CD4-positive, CD25-positive, alpha-beta regulatory T cell (primary cell): Measurements from ENCODE around the gene PLCB2. TPM values are rescaled to one million over a fixed set of nuclear protein-coding genes. Genes with fewer than 3 reads are reported as not detected.

ENCODE experiments used
- ATAC-seq, 2 donors: fragments of 150-1000 bp; cut with Tn5 transposase; one replicate each; pipeline ENCODE4 v1.10.0; 2021; ENCODE audit warnings: low read depth in 2 of 2, moderate number of reproducible peaks in 2 of 2, moderate library complexity in 1 of 2
- DNase-seq, 3 donors: peaks; one replicate each; pipeline versions ENCODE4 v3.0.0 to v3.0.0-alpha.2; 2012 to 2022; ENCODE audit warnings: mixed read lengths in 1 of 3
- H3K27ac ChIP-seq: one replicate; pipeline ENCODE4 v1.7.0; 2013; ENCODE audit warnings: mild to moderate bottlenecking, low read length; ENCODE audit not compliant: insufficient read depth, poor library complexity, severe bottlenecking
- H3K27me3 ChIP-seq: one replicate; pipeline ENCODE4 v1.7.0; 2013; ENCODE audit warnings: low read length; ENCODE audit not compliant: control insufficient read depth, insufficient read depth
- H3K36me3 ChIP-seq: one replicate; pipeline ENCODE4 v1.7.0; 2013; ENCODE audit warnings: mild to moderate bottlenecking, low read length, moderate library complexity; ENCODE audit not compliant: control insufficient read depth, insufficient read depth
- H3K4me1 ChIP-seq: 2 replicates; pipeline ENCODE4 v1.7.0; 2013; ENCODE audit warnings: mild to moderate bottlenecking, low read length; ENCODE audit not compliant: insufficient read depth, control insufficient read depth, poor library complexity, severe bottlenecking
- H3K4me3 ChIP-seq: one replicate; pipeline ENCODE4 v1.7.0; 2013; ENCODE audit warnings: low read depth, mild to moderate bottlenecking, low read length, moderate library complexity
- H3K9me3 ChIP-seq, 2 experiments: 1 replicate in 1 of 2; 2 replicates in 1 of 2; pipeline ENCODE4 v1.7.0; 2013; ENCODE audit warnings: low read length in 2 of 2, mild to moderate bottlenecking in 1 of 2, moderate library complexity in 1 of 2; ENCODE audit not compliant: control insufficient read depth in 2 of 2
- H3K27ac Mint-ChIP-seq, 3 donors: one replicate each; pipeline ENCODE4 v1.8.0; 2020 to 2022; ENCODE audit warnings: mild to moderate bottlenecking in 3 of 3, mixed read lengths in 3 of 3, moderate library complexity in 2 of 3
- H3K27me3 Mint-ChIP-seq: one replicate; pipeline ENCODE4 v1.8.0; 2022; ENCODE audit warnings: mild to moderate bottlenecking, mixed read lengths
- H3K36me3 Mint-ChIP-seq: one replicate; pipeline ENCODE4 v1.8.0; 2020; ENCODE audit warnings: mixed read lengths
- H3K4me1 Mint-ChIP-seq, 4 donors: one replicate each; pipeline ENCODE4 v1.8.0; 2020 to 2022; ENCODE audit warnings: mixed read lengths in 4 of 4, mild to moderate bottlenecking in 1 of 4
- H3K4me3 Mint-ChIP-seq, 4 donors: one replicate each; pipeline ENCODE4 v1.8.0; 2020 to 2022; ENCODE audit warnings: mild to moderate bottlenecking in 4 of 4, mixed read lengths in 4 of 4, moderate library complexity in 3 of 4
- H3K9me3 Mint-ChIP-seq, 7 donors: one replicate each; pipeline ENCODE4 v1.8.0; 2020 to 2022; ENCODE audit warnings: mixed read lengths in 7 of 7, mild to moderate bottlenecking in 3 of 7, moderate library complexity in 2 of 7
- polyA plus RNA-seq, 4 donors: library from polyadenylated mRNA; unstranded; fragments of 300-500 nt; fragmentation: Illumina TruSeq; gene quantifications; one replicate each; pipeline ENCODE4 v1.2.3, GENCODE V29; 2021
- total RNA-seq: library from RNA; stranded (reverse); gene quantifications from one replicate; pipeline ENCODE4 v1.2.3, GENCODE V29; 2022

The PLCB2 gene
- total and polyA plus RNA-seq, 5 donors from 2014 or later = 17.3 to 305 (median 21.3) TPM

DNA sequence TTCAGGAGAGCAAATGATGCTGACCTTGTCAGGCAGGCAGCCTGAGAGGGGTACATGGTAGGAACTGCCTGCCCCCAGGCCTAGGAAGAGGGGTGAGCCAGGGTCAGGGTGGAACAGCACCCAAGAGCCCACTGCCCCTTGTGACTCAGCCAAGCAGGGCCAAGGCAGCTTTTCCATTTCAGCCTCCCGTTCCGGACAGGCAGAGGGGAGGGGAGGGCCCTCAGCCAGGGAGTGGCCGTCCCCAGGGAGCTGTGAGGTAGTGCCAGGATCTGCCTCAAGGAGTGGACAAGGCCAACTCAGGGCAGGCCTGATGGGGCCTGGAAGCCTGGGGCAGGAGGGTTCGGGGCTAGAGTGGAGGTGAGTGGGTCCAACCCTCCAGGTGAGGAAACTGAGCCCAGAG lies 19.8 kb downstream of the PLCB2 start:
- Histone ChIP-seq H3K9me3 (no peaks in the 10 kb centered on the region), H3K4me3 (no peak overlapping the region), H3K36me3 (peaks cover 29% of the 10 kb centered on the region), H3K4me1 (peaks cover 5% of the 10 kb centered on the region), H3K27ac (no peak overlapping the region), H3K27me3 (no peaks in the 10 kb centered on the region)
- H3K27me3 Mint-ChIP-seq = no peaks in the 10 kb centered on the region
- peaks cover 0 to 1% (median 0%) of the 10 kb centered on the region in 7 donors for H3K9me3 Mint-ChIP-seq
- H3K36me3 Mint-ChIP-seq = no peaks in the 10 kb centered on the region
- DNase-seq (no peak), ATAC-seq (no peak)
- H3K4me3 Mint-ChIP-seq = no peak overlapping the region
- H3K27ac Mint-ChIP-seq = peak overlapping the region in 1 of 3 donors; percentile 14
- H3K4me1 Mint-ChIP-seq = no peaks in the 10 kb centered on the region

DNA sequence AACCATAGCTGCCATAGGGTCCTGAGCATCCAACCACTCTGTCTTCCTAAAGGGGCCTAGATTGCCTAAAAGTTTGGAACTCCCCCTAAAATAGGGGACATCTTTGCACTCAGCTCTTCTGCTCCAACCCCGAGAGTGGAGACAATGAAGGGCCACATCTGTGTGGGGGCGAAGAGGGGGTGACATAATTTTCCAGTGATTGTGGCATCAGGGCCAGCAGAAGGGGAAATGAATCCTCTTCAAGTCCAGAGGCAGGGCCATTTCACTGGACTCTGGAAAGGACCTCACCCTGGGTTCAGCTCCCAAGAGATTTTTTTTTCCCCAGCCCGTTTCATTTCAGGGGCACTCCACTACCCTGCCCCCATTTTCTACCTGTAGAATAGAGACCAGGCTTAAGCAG lies 20.2 kb downstream of the PLCB2 start:
- no peaks in the 10 kb centered on the region for H3K36me3 Mint-ChIP-seq
- ATAC-seq (no peak), DNase-seq (no peak)
- no peak overlapping the region for H3K4me3 Mint-ChIP-seq
- H3K9me3 ChIP-seq = no peaks in the 10 kb centered on the region
- no peaks in the 10 kb centered on the region for H3K27me3 Mint-ChIP-seq
- no peaks in the 10 kb centered on the region for H3K4me1 Mint-ChIP-seq
- no peak overlapping the region for H3K27ac ChIP-seq
- no peak overlapping the region for H3K4me3 ChIP-seq
- H3K9me3 Mint-ChIP-seq = peaks cover 0 to 1% (median 0%) of the 10 kb centered on the region in 7 donors
- peaks cover 9% of the 10 kb centered on the region for H3K4me1 ChIP-seq
- peaks cover 24% of the 10 kb centered on the region for H3K36me3 ChIP-seq
- H3K27me3 ChIP-seq = no peaks in the 10 kb centered on the region
- peak overlapping the region in 1 of 3 donors; percentile 42 for H3K27ac Mint-ChIP-seq

DNA sequence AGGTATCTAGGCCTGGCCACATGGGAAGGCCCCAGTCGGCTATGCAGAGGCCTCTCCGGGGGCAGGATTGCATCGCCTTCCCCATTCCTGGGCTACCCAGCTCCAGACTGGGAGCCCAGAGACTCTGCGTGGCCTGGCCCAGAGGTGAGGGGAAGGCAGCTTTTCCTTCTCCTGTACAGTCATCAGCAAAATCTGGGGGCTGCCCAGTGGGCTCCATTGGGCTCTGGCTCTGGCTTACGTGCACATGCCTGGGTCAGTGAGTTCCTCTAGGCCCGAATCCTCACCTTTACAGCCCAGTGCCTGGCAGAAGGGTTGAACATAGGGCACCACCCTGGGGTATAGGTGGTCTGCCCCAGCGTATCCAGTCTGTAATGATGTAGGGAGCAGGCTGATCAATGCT lies 20.9 kb downstream of the PLCB2 start:
- no peaks in the 10 kb centered on the region for H3K36me3 Mint-ChIP-seq
- no peak for DNase-seq
- peaks cover 0 to 1% (median 0%) of the 10 kb centered on the region in 7 donors for H3K9me3 Mint-ChIP-seq
- Histone ChIP-seq H3K9me3 (no peaks in the 10 kb centered on the region), H3K4me1 (peaks cover 17% of the 10 kb centered on the region), H3K27ac (no peak overlapping the region), H3K27me3 (no peaks in the 10 kb centered on the region), H3K36me3 (peaks cover 19% of the 10 kb centered on the region), H3K4me3 (no peak overlapping the region)
- no peak overlapping the region for H3K27ac Mint-ChIP-seq
- no peak overlapping the region for H3K4me3 Mint-ChIP-seq
- no peaks in the 10 kb centered on the region for H3K27me3 Mint-ChIP-seq
- ATAC-seq = no peak
- no peaks in the 10 kb centered on the region for H3K4me1 Mint-ChIP-seq

DNA sequence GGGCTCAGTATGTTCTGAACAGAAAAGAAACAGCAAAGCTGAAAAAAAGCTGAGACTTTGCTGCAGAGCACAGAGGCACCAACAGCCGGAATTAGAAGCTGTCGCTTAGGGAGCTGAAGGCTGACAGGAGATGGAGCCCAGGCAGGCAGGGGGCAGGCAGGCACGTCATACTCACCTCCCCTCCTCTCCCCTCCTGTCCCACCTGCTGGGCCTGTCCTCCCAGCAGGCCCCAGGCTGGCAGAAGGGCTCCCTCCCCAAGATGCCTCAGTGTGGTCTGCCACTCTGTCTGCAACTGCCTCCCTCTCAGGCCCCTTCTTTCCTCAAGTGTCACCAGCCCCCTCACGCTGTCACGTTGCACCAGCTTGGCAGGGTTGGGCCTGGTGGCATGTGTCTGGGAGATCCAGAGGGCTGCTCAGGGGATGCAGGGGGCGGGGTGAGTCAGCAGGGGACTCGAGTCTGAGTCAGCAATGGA lies 21.6 kb downstream of the PLCB2 start:
- no peak overlapping the region for H3K4me3 ChIP-seq
- H3K9me3 Mint-ChIP-seq = peaks cover 0 to 1% (median 0%) of the 10 kb centered on the region in 7 donors
- H3K27me3 Mint-ChIP-seq = peaks cover under 1% of the 10 kb centered on the region
- H3K27ac ChIP-seq = no peak overlapping the region
- no peaks in the 10 kb centered on the region for H3K4me1 Mint-ChIP-seq
- H3K27ac Mint-ChIP-seq = no peak overlapping the region
- H3K27me3 ChIP-seq = no peaks in the 10 kb centered on the region
- ATAC-seq = no peak
- peaks cover 22% of the 10 kb centered on the region for H3K4me1 ChIP-seq
- no peaks in the 10 kb centered on the region for H3K36me3 Mint-ChIP-seq
- DNase-seq = no peak
- H3K9me3 ChIP-seq = no peaks in the 10 kb centered on the region
- peaks cover 19% of the 10 kb centered on the region for H3K36me3 ChIP-seq
- H3K4me3 Mint-ChIP-seq = peak overlapping the region in 1 of 4 donors; percentile 27

DNA sequence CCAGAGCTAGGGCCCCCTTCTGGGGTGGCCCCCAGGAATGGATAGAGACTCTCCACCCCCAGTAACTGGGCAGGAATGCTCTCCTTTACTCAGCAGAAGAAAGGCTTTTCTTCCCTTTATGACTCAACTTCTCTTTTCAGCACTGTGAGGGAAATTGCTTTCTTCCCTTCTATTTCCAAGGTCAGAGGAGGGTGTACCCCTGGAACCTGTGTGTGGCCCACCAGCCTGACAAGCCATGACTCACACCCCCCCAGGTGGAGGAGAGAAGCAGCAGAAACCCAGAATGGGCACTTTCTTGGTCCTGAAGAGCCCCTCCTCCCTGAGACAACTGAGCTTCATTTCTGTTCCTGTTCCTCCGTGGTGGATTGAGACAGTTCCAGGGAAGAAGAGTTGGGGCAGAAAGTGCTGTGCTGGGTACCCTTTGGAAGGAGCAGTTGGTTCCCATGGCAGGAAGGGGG lies 22.2 kb downstream of the PLCB2 start:
- no peak overlapping the region for H3K4me3 ChIP-seq
- peaks cover 22% of the 10 kb centered on the region for H3K4me1 ChIP-seq
- DNase-seq = no peak
- H3K27me3 ChIP-seq = peaks cover 1% of the 10 kb centered on the region
- peaks cover 0 to 1% (median 0%) of the 10 kb centered on the region in 7 donors for H3K9me3 Mint-ChIP-seq
- no peaks in the 10 kb centered on the region for H3K9me3 ChIP-seq
- peak overlapping the region in 1 of 3 donors; percentile 56 for H3K27ac Mint-ChIP-seq
- no peaks in the 10 kb centered on the region for H3K36me3 Mint-ChIP-seq
- no peak for ATAC-seq
- H3K4me1 Mint-ChIP-seq = no peaks in the 10 kb centered on the region
- H3K27ac ChIP-seq = no peak overlapping the region
- H3K4me3 Mint-ChIP-seq = peak overlapping the region in 2 of 4 donors; percentile 27 to 64
- H3K36me3 ChIP-seq = peaks cover 19% of the 10 kb centered on the region
- H3K27me3 Mint-ChIP-seq = peaks cover 6% of the 10 kb centered on the region

DNA sequence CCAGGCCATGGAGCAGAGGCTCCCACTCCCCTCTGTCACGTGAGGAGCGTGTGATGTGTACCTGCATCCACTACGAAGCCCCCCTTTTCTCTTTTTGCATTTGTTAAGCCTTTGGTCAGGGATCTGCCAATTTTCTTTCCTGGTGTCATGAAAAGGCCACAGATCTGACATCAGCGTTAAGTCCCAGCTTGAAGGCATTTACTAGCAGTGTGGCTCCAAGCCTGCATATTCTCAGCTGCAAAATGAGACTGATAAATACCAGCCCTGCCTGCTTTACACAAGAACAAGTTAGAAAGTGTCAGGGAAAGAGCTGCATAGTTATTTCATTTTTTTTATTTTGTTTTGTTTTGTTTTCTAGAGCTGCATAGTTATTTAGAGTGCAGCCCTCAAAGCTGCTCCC lies 22.6 kb downstream of the PLCB2 start:
- Mint-ChIP-seq H3K9me3 (peaks cover 0 to 1% (median 0%) of the 10 kb centered on the region in 7 donors), H3K4me1 (no peaks in the 10 kb centered on the region), H3K4me3 (peak overlapping the region in 2 of 4 donors; percentile 29 to 64), H3K36me3 (no peaks in the 10 kb centered on the region), H3K27ac (no peak overlapping the region), H3K27me3 (peaks cover 10% of the 10 kb centered on the region)
- Histone ChIP-seq H3K36me3 (peaks cover 19% of the 10 kb centered on the region), H3K27me3 (peaks cover 2% of the 10 kb centered on the region), H3K4me3 (no peak overlapping the region), H3K4me1 (peaks cover 22% of the 10 kb centered on the region), H3K9me3 (no peaks in the 10 kb centered on the region), H3K27ac (no peak overlapping the region)
- ATAC-seq (no peak), DNase-seq (no peak)

DNA sequence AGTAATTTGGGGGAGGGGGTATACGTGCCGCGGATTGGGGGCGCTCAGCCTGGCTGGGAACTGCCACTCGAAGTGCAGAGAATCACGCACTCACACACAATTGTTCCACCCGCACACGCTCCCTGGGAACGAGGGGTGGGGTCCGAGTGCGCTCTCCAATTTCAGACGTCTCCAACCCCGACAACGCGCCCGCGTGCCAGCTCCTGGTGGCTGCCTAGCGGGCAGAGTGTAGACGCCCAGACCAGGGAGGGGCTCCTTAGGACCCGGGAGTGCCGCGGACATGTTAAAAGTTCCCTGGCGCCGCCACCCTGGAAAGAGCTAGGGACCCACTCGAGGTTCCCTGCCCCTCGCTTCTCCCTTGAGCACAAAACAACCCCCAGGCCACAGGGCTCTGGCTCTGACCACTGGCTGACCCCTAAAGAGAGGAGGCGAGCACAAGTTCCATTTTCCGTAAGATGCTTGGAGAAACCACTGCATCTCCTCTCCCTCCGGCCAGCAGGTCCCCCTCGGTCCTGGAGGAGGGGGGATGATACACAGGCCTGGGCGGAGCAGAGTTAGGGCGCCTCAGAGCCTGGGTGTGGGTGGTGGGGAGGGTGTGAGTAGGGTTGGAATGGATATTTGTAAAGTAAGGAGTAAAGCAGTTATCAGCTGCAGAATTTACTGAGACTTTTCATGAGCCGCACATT lies 24.0 kb downstream of the PLCB2 start:
- no peaks in the 10 kb centered on the region for H3K36me3 Mint-ChIP-seq
- Histone ChIP-seq H3K36me3 (peaks cover 12% of the 10 kb centered on the region), H3K9me3 (no peaks in the 10 kb centered on the region), H3K4me1 (peaks cover 25% of the 10 kb centered on the region), H3K4me3 (no peak overlapping the region), H3K27ac (no peak overlapping the region), H3K27me3 (peaks cover 7% of the 10 kb centered on the region)
- ATAC-seq (no peak), DNase-seq (no peak)
- peaks cover 19% of the 10 kb centered on the region for H3K27me3 Mint-ChIP-seq
- peaks cover 0 to 1% (median 0%) of the 10 kb centered on the region in 7 donors for H3K9me3 Mint-ChIP-seq
- no peak overlapping the region for H3K27ac Mint-ChIP-seq
- H3K4me1 Mint-ChIP-seq = peaks cover 0 to 4% (median 2%) of the 10 kb centered on the region in 4 donors
- H3K4me3 Mint-ChIP-seq = peak overlapping the region in 3 of 4 donors; percentile 54 to 70 (median 55)
